CD14-positive monocyte (primary cell): Measurements from ENCODE around the gene ARHGEF33. TPM values are rescaled to one million over a fixed set of nuclear protein-coding genes. Genes with fewer than 3 reads are reported as not detected.

Source experiments
- DNase-seq, 3 donors: peaks; one replicate each; pipeline ENCODE4 v3.0.0-alpha.2; 2011 to 2022
- H2AFZ ChIP-seq: 2 replicates; pipeline ENCODE4 v1.6.0; 2012; ENCODE audit warnings: mild to moderate bottlenecking, low read depth, low read length, inconsistent platforms; ENCODE audit not compliant: insufficient read depth, poor library complexity, severe bottlenecking
- H3K27ac ChIP-seq, 2 donors: 1 replicate in 1 of 2; 2 replicates in 1 of 2; pipeline ENCODE4 v1.5.1; 2012 to 2013; ENCODE audit warnings: low read length in 2 of 2, control low read depth in 1 of 2, inconsistent platforms in 1 of 2, low read depth in 1 of 2, mild to moderate bottlenecking in 1 of 2
- H3K27me3 ChIP-seq, 2 donors: one replicate each; pipeline versions ENCODE4 v1.6.0 to v1.6.1; 2011 to 2013; ENCODE audit warnings: low read length in 2 of 2; ENCODE audit not compliant: control insufficient read depth in 2 of 2, insufficient read depth in 2 of 2
- H3K36me3 ChIP-seq, 2 donors: replicated peaks in 1 of 2; 1 replicate in 1 of 2; 2 replicates in 1 of 2; pipeline versions ENCODE4 v1.5.1 to v1.6.1; 2012 to 2013; ENCODE audit warnings: low read length in 2 of 2, control low read depth in 1 of 2, inconsistent platforms in 1 of 2, mild to moderate bottlenecking in 1 of 2; ENCODE audit not compliant: insufficient read depth in 2 of 2, control insufficient read depth in 1 of 2
- H3K4me1 ChIP-seq, 2 donors: 1 replicate in 1 of 2; 2 replicates in 1 of 2; pipeline versions ENCODE4 v1.5.1 to v1.6.1; 2012 to 2013; ENCODE audit warnings: low read length in 2 of 2, control low read depth in 1 of 2, inconsistent platforms in 1 of 2, mild to moderate bottlenecking in 1 of 2, moderate library complexity in 1 of 2; ENCODE audit not compliant: insufficient read depth in 2 of 2, control insufficient read depth in 1 of 2
- H3K4me2 ChIP-seq: replicated peaks from 2 replicates; pipeline ENCODE3; 2012; ENCODE audit warnings: low read length, moderate library complexity, mild to moderate bottlenecking; ENCODE audit not compliant: poor library complexity, severe bottlenecking; ENCODE audit errors: extremely low read depth
- H3K4me3 ChIP-seq, 3 experiments: fragments of 200-600 bp in 1 of 3; sonication (generic) in 1 of 3; replicated peaks in 1 of 3; 1 replicate in 2 of 3; 2 replicates in 1 of 3; pipeline ENCODE4 v1.5.1; 2011 to 2013; ENCODE audit warnings: low read length in 3 of 3, mild to moderate bottlenecking in 3 of 3, control low read depth in 2 of 3, low read depth in 2 of 3, inconsistent platforms in 1 of 3, moderate library complexity in 1 of 3
- H3K79me2 ChIP-seq: 2 replicates; pipeline ENCODE4 v1.6.0; 2012; ENCODE audit warnings: mild to moderate bottlenecking, control low read depth, inconsistent platforms, low read length, moderate library complexity; ENCODE audit not compliant: insufficient read depth
- H3K9ac ChIP-seq: 2 replicates; pipeline ENCODE4 v1.6.0; 2017; ENCODE audit warnings: low read length, mild to moderate bottlenecking; ENCODE audit not compliant: insufficient read depth, poor library complexity, severe bottlenecking
- H3K9me3 ChIP-seq, 2 donors: replicated peaks in 1 of 2; 1 replicate in 1 of 2; 2 replicates in 1 of 2; pipeline versions ENCODE4 v1.5.1 to v1.6.1; 2012 to 2013; ENCODE audit warnings: low read length in 2 of 2, control low read depth in 1 of 2; ENCODE audit not compliant: control insufficient read depth in 1 of 2, insufficient read depth in 1 of 2
- H4K20me1 ChIP-seq: 2 replicates; pipeline ENCODE4 v1.6.0; 2012; ENCODE audit warnings: mild to moderate bottlenecking, low read length, control low read depth, moderate library complexity; ENCODE audit not compliant: insufficient read depth
- H3K27ac Mint-ChIP-seq, 7 donors: one replicate each; pipeline ENCODE4 v1.8.0; 2020; ENCODE audit warnings: mild to moderate bottlenecking in 7 of 7, mixed read lengths in 7 of 7, moderate library complexity in 6 of 7, inconsistent platforms in 2 of 7
- H3K27me3 Mint-ChIP-seq, 3 donors: one replicate each; pipeline ENCODE4 v1.8.0; 2021 to 2022; ENCODE audit warnings: low read depth in 3 of 3, mild to moderate bottlenecking in 3 of 3, mixed read lengths in 3 of 3, moderate library complexity in 3 of 3, inconsistent platforms in 1 of 3
- H3K36me3 Mint-ChIP-seq, 2 donors: one replicate each; pipeline ENCODE4 v1.8.0; 2020; ENCODE audit warnings: mixed read lengths in 2 of 2, inconsistent platforms in 1 of 2, mild to moderate bottlenecking in 1 of 2
- H3K4me1 Mint-ChIP-seq: one replicate; pipeline ENCODE4 v1.8.0; 2020; ENCODE audit warnings: mild to moderate bottlenecking, mixed read lengths
- H3K4me3 Mint-ChIP-seq, 2 donors: one replicate each; pipeline ENCODE4 v1.8.0; 2020; ENCODE audit warnings: mild to moderate bottlenecking in 2 of 2, mixed read lengths in 2 of 2, moderate library complexity in 1 of 2
- H3K9me3 Mint-ChIP-seq, 7 donors: one replicate each; pipeline ENCODE4 v1.8.0; 2020 to 2022; ENCODE audit warnings: mixed read lengths in 7 of 7, mild to moderate bottlenecking in 6 of 7, moderate library complexity in 6 of 7, inconsistent platforms in 2 of 7
- WGBS: methylation state at CpG from one replicate; pipeline ENCODE4 v1.1.5; 2013; ENCODE audit warnings: missing lambda C conversion rate; ENCODE audit not compliant: insufficient coverage; 5-methylcytosine and 5-hydroxymethylcytosine counted together
- intact Hi-C, 2 donors: fragments of 100-400 bp; cut with micrococcal nuclease; formaldehyde crosslinking; loops; one replicate each; pipeline versions ENCODE4 v1.15.0 to v1.15.1; 2023
- polyA plus RNA-seq, 3 donors: library from polyadenylated mRNA; depleted of rRNA in 1 of 3; unstranded in 2 of 3; stranded (reverse) in 1 of 3; fragments of 300-500 nt in 2 of 3; fragments of >200 nt in 1 of 3; fragmentation: Illumina TruSeq in 2 of 3; gene quantifications; 1 replicate in 2 of 3; 2 replicates in 1 of 3; pipeline ENCODE4 v1.2.3, GENCODE V29; 2012 to 2021
- TF ChIP-seq, protein P1 (sequence below): fragments of 200-600 bp; IDR thresholded peaks from one replicate; pipeline ENCODE4 v1.8.0; 2022; ENCODE audit warnings: antibody characterized with exemption, mild to moderate bottlenecking

ARHGEF33 gene
- polyA plus RNA-seq, 3 donors = 0.33 TPM; not detected in 2

DNA sequence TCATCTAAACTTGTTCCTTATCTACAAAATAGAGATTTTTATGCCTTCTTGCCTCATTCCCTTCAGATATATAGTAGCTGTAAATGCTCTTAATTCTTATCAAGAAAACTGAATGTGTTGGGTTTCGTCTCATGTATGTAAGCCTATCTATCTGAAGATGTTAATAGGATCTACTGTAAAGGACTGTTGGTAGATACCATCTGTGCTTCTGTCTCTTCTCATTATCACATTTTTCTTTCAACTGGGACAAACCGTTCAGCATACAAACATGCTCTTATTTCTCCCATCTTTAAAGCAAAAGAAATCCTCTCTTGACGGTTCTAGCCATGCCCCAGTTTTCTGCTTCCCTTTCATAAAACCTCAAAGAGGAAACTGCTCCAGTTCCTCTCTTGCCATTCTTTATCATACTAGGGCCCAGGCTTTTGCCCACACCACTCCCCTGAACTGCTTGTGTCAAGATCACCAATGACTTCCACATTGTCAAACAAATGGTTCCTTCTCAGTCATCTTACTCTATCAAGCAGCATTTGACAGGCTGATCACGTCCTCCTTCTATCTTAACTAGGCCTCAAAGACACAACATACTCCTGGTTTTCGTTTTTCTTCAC lies 88.7 kb downstream of the ARHGEF33 start:
- DNase-seq = peak; percentile 47 to 78 (median 65)
- H3K4me3 ChIP-seq = no peak overlapping the region
- no peaks in the 10 kb centered on the region for H3K27me3 ChIP-seq
- peaks cover 25% of the 10 kb centered on the region for H3K4me1 Mint-ChIP-seq
- H3K36me3 ChIP-seq = peaks cover 0 to 3% of the 10 kb centered on the region in 2 donors
- peaks cover 6 to 31% of the 10 kb centered on the region in 2 donors for H3K4me1 ChIP-seq
- H3K27me3 Mint-ChIP-seq = peaks cover 0 to 2% (median 0%) of the 10 kb centered on the region in 3 donors
- H3K27ac ChIP-seq = peak overlapping the region in 1 of 2 donors; percentile 27
- H4K20me1 ChIP-seq = no peaks in the 10 kb centered on the region
- no peaks in the 10 kb centered on the region for H3K9me3 Mint-ChIP-seq
- TF ChIP-seq, protein P1, sequence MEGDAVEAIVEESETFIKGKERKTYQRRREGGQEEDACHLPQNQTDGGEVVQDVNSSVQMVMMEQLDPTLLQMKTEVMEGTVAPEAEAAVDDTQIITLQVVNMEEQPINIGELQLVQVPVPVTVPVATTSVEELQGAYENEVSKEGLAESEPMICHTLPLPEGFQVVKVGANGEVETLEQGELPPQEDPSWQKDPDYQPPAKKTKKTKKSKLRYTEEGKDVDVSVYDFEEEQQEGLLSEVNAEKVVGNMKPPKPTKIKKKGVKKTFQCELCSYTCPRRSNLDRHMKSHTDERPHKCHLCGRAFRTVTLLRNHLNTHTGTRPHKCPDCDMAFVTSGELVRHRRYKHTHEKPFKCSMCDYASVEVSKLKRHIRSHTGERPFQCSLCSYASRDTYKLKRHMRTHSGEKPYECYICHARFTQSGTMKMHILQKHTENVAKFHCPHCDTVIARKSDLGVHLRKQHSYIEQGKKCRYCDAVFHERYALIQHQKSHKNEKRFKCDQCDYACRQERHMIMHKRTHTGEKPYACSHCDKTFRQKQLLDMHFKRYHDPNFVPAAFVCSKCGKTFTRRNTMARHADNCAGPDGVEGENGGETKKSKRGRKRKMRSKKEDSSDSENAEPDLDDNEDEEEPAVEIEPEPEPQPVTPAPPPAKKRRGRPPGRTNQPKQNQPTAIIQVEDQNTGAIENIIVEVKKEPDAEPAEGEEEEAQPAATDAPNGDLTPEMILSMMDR = no peak
- no peak overlapping the region for H3K9ac ChIP-seq
- peak overlapping the region in 1 of 2 donors; percentile 61 for H3K4me3 Mint-ChIP-seq
- H2AFZ ChIP-seq = no peak overlapping the region
- 47% methylated on average over 4 of the region's 5 CpGs for WGBS
- intact Hi-C loops = no loop called here
- H3K27ac Mint-ChIP-seq = peak overlapping the region in 4 of 7 donors; percentile 39 to 83 (median 70)
- H3K79me2 ChIP-seq = no peaks in the 10 kb centered on the region
- peak overlapping the region; percentile 23 for H3K4me2 ChIP-seq
- H3K36me3 Mint-ChIP-seq = peaks cover 4 to 7% of the 10 kb centered on the region in 2 donors
- H3K9me3 ChIP-seq = no peaks in the 10 kb centered on the region

DNA sequence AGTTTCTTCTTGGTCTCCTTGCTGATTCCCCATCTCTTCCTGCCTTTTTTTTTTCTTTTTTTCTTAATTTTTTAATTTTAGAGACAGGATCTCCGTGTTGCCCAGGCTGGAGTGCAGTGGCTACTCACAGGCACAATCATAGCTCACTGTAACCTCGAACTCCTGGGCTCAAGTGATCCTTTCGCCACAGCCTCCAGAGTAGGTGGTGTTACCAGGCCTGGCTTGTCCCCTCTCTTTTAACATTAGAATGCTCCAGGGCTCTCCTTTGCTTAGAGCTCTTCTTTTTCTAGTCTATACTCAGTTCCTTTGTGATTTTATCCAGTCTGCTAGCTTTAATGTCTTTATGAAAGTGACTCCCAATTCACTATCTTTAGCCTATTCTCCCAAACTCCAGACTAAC lies 89.2 kb downstream of the ARHGEF33 start:
- peak overlapping the region in 1 of 2 donors; percentile 27 for H3K27ac ChIP-seq
- WGBS = 100% methylated on average over 1 of the region's 3 CpGs
- H3K36me3 ChIP-seq = peaks cover under 1 to 6% of the 10 kb centered on the region in 2 donors
- H3K9me3 ChIP-seq = no peaks in the 10 kb centered on the region
- Mint-ChIP-seq H3K9me3 (no peaks in the 10 kb centered on the region), H3K36me3 (peaks cover 9 to 10% of the 10 kb centered on the region in 2 donors), H3K27ac (peak overlapping the region in 5 of 7 donors; percentile 12 to 77 (median 45)), H3K4me1 (peaks cover 25% of the 10 kb centered on the region), H3K4me3 (no peak overlapping the region), H3K27me3 (peaks cover 0 to 2% (median 0%) of the 10 kb centered on the region in 3 donors)
- H3K79me2 ChIP-seq = no peaks in the 10 kb centered on the region
- no peak overlapping the region for H2AFZ ChIP-seq
- no peak overlapping the region for H3K4me3 ChIP-seq
- DNase-seq = no peak
- no peaks in the 10 kb centered on the region for H4K20me1 ChIP-seq
- no peak overlapping the region for H3K9ac ChIP-seq
- no peaks in the 10 kb centered on the region for H3K27me3 ChIP-seq
- no peak overlapping the region for H3K4me2 ChIP-seq
- intact Hi-C loops = no loop called here
- peaks cover 6 to 31% of the 10 kb centered on the region in 2 donors for H3K4me1 ChIP-seq
- TF ChIP-seq, protein P1 = no peak
